CD4-positive, alpha-beta T cell treated with Interleukin-10 for 1 hour (primary cell): Measurements from ENCODE around the gene TNFSF8.

Experiments
- DNase-seq: peaks from one replicate; pipeline ENCODE4 v3.0.0-alpha.2; 2020

Gene TNFSF8, protein sequence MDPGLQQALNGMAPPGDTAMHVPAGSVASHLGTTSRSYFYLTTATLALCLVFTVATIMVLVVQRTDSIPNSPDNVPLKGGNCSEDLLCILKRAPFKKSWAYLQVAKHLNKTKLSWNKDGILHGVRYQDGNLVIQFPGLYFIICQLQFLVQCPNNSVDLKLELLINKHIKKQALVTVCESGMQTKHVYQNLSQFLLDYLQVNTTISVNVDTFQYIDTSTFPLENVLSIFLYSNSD

DNA sequence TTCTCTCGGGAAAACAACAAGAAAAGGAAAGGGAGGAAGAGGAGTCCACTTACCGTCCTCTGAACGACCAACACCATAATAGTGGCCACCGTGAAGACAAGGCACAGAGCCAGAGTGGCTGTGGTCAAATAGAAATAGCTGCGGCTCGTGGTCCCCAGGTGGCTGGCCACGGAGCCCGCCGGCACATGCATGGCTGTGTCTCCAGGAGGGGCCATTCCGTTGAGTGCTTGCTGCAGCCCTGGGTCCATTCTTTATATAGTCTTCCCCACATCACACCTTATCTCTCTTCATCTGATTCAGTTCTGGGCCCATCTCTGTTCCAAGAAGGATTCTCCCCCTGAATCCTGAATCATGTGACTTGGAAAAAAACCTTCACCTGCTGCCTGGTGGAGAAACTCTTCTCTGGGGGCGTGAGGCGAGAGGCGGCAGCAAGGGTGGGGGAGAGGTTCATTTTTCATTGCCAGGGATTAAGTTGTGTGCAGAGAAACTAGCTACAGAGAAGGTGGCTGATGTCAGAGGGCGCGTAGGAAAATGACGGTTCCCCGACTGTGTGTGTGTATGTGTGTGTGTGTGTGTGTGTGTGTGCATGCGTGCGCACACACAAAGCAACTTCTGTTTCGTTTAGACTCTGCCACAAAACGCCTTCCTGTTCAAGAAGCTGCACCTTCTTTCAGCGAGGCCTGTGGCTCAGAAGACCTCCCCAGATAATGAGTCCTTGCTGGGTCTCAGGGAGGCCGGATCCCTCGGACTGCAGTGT lies at the start of gene TNFSF8:
Gene TNFSF8, minus strand, starts transcription at position 536 of the 757 bp plus-strand sequence. Its CDS starts 288 bp downstream, at position 248.
- peak; percentile 88 for DNase-seq

DNA sequence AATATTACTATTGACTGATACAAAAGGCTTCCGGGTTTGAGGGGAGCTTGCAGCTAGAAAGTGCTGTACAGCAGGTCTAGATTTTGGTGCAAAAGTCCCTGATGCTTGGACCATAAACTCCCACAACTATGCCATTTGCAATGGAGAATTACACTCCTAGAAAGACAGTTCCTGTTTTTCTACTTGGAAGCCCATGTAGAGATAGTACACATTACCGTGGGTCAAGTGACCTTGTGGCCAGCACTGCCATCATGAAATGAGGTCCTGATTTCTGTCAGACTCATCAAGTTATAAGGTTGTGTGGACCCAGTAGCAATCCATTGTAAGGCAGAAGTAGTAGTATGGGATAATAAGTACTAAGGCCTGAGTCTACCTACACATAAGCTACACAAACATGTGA lies 42.8 kb upstream of the TNFSF8 start:
- DNase-seq = no peak

DNA sequence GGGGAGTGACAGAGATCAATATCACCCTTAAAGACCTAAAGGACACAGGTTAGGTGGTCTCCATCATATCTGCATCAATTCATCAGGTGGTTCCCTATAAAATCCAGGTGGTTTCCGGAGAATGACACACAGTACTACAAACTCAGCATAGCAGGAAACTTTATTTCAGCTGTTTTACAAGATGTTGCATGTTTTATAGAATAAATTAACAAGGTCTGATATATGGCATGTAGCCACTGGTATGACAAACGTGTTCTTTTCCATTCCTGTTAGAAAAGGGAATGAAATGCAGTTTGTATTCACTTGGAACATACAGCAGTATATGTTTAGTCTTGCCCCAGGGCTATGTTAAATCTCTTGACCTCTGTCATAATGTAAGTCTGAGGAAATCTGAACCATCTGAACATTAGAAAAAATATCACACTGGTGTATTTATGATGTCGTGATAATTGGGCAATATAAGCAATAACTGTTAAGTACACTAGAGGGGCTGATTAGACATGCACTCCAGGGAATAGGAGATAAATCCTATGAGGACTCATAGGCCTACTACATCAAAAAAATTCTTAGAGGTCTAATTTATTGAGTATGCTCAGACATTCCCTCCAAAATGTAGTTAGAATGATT lies 42.2 kb upstream of the TNFSF8 start:
- DNase-seq = no peak

DNA sequence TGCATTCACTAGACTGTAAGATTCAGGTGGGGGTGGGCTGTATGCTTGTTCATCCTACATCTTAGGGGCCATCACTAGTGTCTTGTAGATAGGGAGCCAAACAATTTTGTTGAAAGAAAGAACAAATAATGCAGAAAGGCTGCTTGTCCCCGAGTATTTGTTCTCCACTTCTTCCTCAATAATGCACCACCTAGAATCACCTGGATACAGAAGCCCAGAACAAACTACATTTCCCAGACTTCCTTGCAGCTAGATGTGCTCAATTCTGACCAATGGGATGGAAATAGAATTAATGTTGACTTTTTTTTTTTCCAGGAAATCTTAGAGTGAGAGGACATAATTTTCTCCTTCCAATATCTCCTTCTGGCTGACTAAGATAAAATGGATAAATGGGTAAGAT lies 38.9 kb upstream of the TNFSF8 start:
- DNase-seq = no peak

DNA sequence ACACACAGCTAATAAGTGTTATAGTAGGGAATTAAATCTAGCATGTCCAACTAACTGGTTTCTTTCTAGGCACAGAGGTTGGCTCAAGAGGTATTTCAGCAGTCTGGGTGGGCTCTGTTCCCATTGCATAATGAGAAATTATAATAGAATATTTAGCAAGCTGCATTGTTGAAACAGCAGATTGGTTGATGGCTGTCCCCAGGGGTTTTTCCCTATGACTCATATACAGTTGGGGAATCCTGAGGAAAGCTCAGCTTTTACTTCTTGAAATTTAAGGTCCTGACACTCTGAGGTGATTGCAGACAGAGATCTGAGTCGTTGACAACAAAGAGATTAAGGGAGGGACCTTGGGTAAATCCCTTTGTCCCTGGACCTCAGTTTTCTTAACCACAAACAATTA lies 38.3 kb upstream of the TNFSF8 start:
- DNase-seq = peak; percentile 16

DNA sequence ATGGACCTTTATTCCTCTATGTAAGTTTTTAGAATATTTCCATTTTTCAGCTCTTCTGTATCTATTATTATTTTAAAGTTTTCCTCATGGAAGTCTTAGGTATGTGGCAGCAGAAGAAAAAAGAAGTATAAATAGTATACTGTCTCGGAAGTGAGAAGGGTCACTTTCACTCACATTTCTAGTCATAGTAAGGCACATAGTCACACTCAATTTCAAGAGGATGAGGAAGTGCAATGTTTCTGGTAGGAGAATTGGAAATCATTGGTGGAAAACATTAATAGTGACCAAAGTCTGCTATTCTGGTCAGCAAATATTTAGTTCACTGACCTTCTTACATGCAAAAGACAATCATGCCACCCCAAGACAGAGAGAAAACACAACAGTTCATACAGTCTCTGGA lies 35.2 kb upstream of the TNFSF8 start:
- no peak for DNase-seq

DNA sequence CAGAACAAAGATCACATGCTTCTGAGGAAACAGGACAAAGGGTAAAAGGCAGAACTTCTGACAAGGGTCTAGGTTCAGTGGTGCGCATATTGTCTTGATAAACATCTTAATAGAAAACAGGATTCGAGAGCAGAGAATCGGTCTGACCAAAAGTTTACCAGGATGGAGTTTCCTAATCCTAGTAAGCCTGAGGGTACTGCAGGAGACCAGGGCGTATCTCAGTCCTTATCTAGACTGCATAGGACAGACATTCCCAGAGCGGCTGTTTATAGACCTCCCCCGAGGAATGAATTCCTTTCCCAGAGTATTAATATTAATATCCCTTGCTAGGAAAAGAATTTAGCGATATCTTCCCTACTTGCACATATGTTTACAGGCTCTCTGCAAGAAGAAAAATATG lies 32.4 kb upstream of the TNFSF8 start:
- no peak for DNase-seq

DNA sequence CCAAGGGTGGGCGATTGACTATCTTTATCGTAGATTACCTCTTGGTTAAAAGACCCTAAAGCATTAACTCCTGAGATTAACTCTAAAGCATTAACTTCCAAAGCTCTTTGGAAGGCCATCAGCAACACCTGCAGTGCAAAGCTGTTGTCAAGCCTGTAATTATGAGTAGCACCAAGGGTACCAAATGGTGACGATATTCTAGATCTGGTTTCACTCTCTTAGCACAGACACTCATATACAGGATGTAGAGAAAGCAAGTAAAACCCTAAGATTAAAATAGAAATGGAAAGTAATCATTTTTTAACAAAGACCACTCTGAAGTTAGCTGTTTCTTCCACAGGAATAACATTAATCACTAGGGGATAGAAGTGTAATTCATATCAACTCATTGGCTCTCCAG lies 29.9 kb upstream of the TNFSF8 start:
- DNase-seq = no peak

DNA sequence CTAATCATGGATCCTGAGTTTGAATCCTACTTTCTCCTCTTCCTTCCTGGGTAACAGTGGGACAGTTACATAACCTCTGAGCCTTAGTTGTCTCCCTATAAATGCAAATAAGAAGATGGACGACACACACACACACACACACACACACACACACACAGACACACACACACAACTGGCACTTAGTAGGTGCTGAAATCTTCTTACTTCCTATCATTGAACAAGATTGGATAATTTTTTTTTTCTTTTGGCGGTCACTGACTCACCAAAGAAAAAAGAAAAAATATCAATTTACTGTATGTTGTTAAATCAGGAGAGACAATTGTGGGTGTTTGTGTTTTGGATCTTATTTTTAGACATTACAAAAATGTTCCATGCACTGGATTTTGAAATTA lies 28.4 kb upstream of the TNFSF8 start:
- DNase-seq = no peak

DNA sequence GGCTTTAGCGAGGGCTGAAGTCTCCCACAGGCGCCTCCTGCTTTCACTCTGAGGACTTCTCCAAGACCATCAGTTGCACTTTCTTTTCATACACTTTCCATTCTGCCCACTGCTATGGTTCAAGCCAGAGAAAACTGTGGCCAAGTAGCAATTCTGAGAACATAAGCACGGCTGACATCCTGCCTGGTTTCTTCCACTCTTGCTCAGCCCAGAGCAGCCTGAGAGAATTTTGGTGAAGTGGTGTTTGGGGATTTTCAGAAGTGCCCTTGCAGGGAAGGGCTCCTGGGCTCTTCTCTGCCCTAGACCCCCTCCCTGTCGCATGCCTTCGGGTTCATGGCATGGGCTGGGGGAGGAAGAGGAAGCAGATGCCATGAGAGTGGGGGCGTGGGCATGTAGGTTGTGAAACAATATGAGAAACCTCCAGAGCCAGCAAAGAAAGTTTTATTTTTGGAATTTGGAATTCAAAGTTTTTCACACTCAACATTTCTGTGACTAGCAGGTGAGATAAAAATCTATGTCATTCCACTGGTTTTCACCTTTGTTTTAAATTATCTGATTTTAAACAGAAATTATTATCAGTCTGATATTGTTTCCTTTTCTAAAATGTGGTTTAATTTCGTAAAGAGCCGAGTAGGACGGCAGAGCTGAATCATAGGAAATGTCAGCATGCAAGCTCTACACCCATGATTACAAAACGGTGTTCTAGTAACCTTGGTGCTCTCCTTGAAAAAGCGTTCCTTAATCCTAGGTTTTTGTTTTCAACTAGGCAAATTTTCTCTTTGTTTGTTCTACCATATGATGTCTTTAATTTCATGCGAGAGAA lies 27.8 kb upstream of the TNFSF8 start:
- peak; percentile 35 for DNase-seq

DNA sequence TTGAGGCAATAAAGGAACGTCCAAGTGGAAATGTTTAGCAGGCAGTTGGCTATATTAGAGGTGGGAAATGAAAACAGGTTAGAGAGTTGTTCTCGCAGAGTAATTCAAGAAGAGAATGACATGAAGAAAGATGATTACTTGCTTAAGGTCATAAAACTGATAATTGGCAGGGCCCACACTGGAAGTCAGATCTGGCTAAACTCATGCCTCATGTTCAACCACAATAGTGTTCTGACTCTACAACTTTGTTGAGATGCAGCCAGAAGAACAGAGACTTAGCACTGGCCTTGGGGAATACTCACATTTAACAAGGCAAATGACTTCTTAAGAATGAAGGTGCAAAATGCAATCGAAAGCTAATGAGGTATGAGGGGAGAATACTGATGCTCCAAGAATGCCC lies 27.2 kb upstream of the TNFSF8 start:
- no peak for DNase-seq

DNA sequence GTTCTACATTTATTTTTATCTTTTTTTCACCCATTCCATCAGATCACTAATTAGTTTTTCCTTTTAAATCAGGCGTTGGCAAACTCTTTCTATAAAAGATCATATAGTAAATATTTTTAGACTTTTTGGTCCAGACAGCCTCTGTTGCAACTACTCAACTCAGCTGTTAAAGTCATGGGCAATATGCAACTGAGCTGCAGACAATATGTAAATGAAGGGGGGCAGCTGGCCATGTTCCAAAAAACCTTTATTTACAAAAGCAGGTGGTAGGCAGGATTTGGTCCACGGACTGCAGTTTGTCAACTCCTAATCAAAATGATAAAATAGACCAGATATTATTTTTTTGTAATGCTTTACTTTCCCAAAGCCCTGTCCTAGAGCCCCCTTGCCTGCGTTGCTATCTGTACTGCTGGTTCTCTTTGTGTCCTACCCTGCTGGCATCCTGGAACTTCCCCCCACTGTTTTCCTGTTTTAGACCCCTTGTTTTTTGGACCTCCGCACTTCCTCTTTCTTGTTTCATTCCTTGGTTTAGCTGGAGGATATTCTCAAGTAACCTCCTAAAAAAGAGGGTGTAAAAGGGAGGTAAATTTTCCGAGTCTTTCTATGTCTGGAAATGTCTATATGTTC lies 24.7 kb upstream of the TNFSF8 start:
- no peak for DNase-seq

DNA sequence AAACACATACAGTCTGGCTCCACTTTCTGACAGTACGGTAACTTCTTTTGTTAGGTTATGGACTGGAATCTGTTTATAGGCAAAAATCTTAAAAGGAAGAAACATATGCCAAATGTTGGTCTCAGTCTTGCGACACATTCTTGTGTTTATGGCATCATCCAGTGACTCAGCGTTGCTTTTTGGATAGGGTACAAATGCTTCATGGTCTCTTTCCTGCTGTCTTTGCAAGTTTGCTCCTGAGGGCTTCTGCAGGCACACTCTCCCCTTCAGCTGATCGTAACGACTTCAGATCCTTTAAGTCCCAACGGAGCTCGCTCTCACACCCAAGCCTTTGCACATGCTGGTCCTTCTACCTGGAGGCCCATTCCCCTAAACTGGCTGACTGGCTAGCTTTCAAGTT lies 23.6 kb upstream of the TNFSF8 start:
- no peak for DNase-seq

DNA sequence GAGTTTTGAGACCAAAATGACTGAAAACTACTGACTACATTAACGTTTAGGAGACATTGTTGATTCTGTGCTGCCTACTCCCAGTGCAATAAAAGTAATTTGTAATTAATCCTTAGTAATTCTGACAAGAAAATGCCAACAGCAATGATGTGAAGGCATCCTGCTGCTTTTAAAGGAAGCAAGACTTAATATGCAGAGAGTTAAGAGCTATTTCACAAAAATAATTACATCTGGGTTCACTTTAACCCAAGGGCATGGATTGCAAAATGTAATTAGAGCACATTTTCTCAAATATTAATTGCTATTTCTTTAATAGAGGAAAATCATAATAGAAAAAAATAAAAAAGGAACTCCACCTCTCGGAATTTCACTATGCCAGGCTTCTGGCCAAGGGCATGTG lies 22.7 kb upstream of the TNFSF8 start:
- no peak for DNase-seq

DNA sequence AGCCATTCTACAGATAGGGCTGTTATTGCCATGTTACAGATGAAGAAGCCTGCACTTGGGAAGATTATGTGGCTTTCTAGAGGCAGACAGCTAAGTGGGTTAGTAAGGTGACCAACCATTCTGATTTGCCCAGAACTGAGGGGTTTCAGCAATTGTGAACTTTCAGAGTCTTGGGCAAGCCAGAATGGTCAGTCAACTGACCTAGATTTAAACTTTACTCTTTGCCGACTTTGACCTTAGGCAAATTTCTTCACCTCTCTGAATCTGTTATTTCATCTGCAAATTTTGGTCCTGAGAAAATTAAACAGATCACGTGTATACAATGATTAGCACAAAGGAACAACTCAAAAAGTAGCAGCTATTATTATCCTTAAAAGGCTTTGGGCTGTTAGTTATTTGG lies 20.4 kb upstream of the TNFSF8 start:
- no peak for DNase-seq

DNA sequence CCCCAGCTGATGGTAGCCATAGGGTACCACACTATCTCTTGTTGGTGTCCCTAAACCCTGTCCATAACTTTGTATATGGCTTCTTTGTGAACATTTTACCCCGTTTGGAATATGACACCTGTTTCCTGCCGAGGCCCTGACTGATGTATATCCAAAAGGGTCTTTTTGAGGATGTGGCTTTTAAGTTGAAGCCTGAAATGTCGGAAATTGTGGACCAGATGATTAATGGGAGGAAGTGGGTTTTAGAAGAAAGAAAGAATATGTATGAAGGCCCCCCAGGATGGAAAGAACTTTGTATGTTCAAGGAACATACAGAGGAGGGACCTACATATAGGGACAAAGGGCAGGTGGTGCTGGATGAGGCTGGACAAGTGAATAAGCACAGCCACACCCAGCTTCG lies 16.7 kb upstream of the TNFSF8 start:
- DNase-seq = no peak

DNA sequence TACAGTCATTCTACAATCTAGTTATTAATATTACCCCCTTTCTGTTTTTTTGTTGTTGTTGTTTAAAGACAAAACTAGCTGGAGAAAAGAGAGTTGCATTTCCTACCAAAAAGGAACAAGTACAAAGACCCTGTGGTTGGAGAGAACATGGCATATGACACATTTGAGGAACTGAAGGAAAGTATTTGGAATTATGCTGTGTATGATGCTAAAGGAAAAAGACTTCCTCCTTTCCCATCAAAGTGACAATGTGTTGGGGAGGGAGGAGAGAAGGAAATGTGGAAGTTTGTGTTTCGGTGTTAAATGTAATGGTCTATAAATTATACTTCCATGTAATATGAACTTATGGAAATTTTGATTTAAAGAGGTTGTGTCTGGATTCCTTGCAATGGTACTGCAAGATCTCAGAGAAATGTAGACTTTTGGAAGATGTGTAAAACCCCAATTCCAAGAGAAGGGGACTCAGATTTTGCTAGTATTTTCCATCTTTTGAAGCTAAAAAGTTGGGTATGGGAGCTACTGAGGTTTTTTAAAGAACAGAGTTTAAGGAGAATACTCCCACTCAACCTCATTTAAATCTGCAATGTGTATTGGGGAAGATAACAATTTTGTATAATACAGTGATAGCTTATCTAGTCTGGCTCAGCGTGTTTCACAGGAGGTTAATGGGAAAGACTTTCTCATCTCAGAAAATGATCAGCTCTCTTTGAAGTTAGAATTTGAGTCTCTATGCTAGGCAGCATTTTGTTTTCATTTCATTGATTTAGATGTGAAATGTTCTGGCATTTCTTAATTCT lies 15.4 kb upstream of the TNFSF8 start:
- DNase-seq = no peak

DNA sequence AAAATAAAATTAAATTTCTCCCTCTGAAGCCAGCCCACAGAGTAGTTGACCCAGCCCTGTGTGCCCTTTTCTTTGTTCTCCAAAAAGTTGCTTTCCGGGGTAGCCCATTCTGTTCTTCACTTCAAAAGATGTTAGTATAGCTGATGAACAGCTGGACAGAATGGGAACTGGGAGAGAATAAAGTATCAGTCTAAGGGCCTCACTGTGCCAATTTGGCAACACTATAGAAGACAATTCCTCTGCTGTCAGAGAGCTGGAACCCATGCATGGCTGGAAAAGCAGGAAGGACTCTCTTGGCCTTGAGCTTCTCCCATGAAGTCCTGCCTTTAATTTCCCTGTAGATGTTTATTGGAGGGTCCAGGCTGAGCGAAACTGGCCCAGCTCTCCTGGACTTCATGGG lies 11.0 kb upstream of the TNFSF8 start:
- DNase-seq = no peak

DNA sequence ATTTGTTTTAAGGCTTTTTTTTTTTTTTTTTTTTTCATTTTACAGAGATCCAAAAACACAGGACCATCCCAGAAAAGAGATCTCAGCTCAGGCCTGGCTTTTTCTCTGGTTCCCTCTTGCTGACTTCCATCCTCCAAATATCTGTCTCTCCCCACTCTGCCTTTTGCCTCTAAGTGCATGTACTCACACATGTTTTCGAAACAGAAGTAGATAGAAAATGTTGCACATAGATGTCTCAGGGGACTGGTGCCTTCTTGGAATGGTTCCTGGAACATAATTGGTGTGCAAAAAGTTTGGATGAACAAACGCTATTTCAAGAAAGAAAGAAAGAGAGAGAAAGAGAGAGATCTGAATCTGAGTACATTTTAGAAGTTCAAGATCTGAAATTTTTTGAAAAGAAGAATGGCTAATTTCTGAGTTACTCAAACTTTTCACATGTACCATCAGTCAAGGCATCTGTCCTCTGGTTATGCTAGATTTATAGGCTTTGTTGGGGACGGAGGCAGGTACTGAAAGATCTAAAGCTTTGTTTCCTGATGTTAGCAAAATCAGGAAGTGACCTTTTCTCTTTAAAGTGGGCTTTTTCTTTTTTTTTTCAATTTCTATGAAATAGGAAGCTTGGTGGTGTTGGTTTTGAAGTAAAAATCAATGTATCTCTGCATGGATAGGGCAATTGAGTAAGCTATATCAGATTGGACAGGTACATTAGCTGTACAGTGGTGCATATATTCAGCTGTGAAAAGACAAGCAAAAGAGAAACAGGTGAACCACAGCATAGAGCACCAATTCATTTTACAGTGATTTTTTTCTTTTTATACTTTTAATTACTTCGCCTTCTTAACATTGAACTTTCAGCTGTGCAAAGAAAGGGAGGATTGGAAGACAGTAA lies 8.5 kb upstream of the TNFSF8 start:
- DNase-seq = no peak

DNA sequence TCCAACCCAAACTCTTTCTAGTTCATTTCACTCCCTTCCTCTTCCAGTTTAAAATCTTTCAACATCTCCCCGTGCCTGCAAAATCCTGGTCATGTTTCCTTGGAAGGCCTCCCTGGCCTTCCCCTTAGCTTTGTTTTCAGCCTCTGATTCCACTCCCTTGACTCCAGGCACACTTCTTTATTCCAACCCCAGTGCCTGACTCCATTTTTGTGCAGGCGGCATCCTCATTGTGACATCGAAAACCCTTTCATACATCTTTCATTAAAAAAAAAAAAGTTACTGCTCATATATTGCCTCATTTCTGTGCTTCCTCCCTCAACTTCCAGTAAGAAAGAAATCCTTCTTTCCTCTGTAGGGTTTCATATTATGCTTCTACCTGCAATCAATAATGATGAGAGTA lies 7.1 kb upstream of the TNFSF8 start:
- no peak for DNase-seq

DNA sequence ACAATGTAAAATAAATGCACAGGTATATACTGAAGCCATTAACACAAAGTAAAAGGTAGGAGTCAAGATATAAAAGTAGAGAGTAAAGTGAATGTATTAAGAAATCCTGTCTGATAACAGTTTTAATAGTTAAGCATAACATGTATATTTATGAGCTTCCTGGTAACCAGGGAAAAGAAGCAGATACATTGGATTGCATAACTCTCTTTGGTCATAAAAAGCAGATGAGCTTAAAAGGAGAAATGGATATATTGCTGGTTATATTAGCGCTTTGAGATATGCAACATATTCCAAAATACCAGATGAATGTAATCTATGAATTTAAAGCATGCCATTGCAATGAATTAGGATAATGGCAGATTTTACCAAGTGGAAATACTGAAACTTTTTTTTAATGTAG lies 6.2 kb upstream of the TNFSF8 start:
- DNase-seq = no peak
